Hepatocyte (in vitro differentiated cells): Measurements from ENCODE around the gene WNK2. TPM values are rescaled to one million over a fixed set of nuclear protein-coding genes. Genes with fewer than 3 reads are reported as not detected.

Source experiments
- DNase-seq: peaks from one replicate; pipeline ENCODE4 v3.0.0-alpha.2; 2016; ENCODE audit warnings: low spot score
- H2AFZ ChIP-seq: fragments of 200-600 bp; sonication (generic); 2 replicates; pipeline ENCODE4 v1.6.0; 2016; ENCODE audit warnings: antibody characterized with exemption, mild to moderate bottlenecking
- H3K27ac ChIP-seq: fragments of 200-600 bp; sonication (generic); 2 replicates; pipeline ENCODE4 v1.5.1; 2016; ENCODE audit warnings: mild to moderate bottlenecking
- H3K27me3 ChIP-seq: fragments of 200-600 bp; sonication (generic); 2 replicates; pipeline ENCODE4 v1.6.1; 2016
- H3K36me3 ChIP-seq: fragments of 200-600 bp; sonication (generic); replicated peaks from 2 replicates; pipeline ENCODE4 v1.5.1; 2016; ENCODE audit warnings: low read depth; ENCODE audit not compliant: insufficient read depth
- H3K4me1 ChIP-seq: fragments of 200-600 bp; sonication (generic); 2 replicates; pipeline ENCODE4 v1.5.1; 2016; ENCODE audit warnings: mild to moderate bottlenecking, moderate library complexity; ENCODE audit not compliant: insufficient read depth
- H3K4me2 ChIP-seq: fragments of 200-600 bp; sonication (generic); 2 replicates; pipeline ENCODE4 v1.6.0; 2016
- H3K4me3 ChIP-seq: fragments of 200-600 bp; sonication (generic); 2 replicates; pipeline ENCODE4 v1.5.1; 2016; ENCODE audit warnings: mild to moderate bottlenecking
- H3K79me2 ChIP-seq: fragments of 200-600 bp; sonication (generic); 2 replicates; pipeline ENCODE4 v1.6.0; 2017; ENCODE audit warnings: mild to moderate bottlenecking
- H3K9me2 ChIP-seq: fragments of 200-600 bp; sonication (generic); replicated peaks from 2 replicates; pipeline ENCODE4 v1.6.0; 2017; ENCODE audit warnings: mild to moderate bottlenecking; ENCODE audit not compliant: insufficient read depth
- H3K9me3 ChIP-seq: fragments of 200-600 bp; sonication (generic); 2 replicates; pipeline ENCODE4 v1.5.1; 2016; ENCODE audit warnings: low read depth, mild to moderate bottlenecking
- H4K20me1 ChIP-seq: fragments of 200-600 bp; sonication (generic); 2 replicates; pipeline ENCODE4 v1.6.0; 2016; ENCODE audit warnings: mild to moderate bottlenecking; ENCODE audit not compliant: insufficient read depth, poor library complexity, severe bottlenecking
- EZH2 ChIP-seq: fragments of 200-600 bp; sonication (generic); IDR thresholded peaks from 2 replicates; pipeline ENCODE4 v1.6.1; 2016; ENCODE audit warnings: antibody characterized with exemption, mild to moderate bottlenecking, borderline replicate concordance
- EZH2phosphoT487 ChIP-seq: fragments of 200-600 bp; sonication (generic); IDR thresholded peaks from one replicate; pipeline ENCODE4 v1.6.1; 2018; ENCODE audit warnings: antibody characterized with exemption, mild to moderate bottlenecking, low read depth, moderate library complexity; ENCODE audit not compliant: unreplicated experiment, severe bottlenecking
- WGBS: methylation state at CpG from one replicate; pipeline ENCODE4 v1.1.6; 2016; ENCODE audit warnings: low lambda C conversion rate; ENCODE audit errors: missing lambda C conversion rate; 5-methylcytosine and 5-hydroxymethylcytosine counted together
- polyA plus RNA-seq: library from polyadenylated mRNA; unstranded; fragments of >200 nt; fragmentation: Nextera tagmentation; extraction: Ambion mirVana; gene quantifications from 2 replicates; pipeline ENCODE4 v1.2.1, GENCODE V29; 2016
- total RNA-seq: library from RNA; depleted of rRNA; stranded (reverse); fragments of >200 nt; gene quantifications from 2 replicates; pipeline ENCODE4 v1.2.3, GENCODE V29; 2014
- TF ChIP-seq, protein P1 (sequence below): fragments of 200-600 bp; sonication (generic); IDR thresholded peaks from 2 replicates; pipeline ENCODE4 v1.5.1; 2016; ENCODE audit warnings: antibody characterized with exemption, mild to moderate bottlenecking; ENCODE audit not compliant: poor library complexity

WNK2 gene
- total and polyA plus RNA-seq, 2 experiments from 2014 or later: 8.9 to 13.5 TPM

DNA sequence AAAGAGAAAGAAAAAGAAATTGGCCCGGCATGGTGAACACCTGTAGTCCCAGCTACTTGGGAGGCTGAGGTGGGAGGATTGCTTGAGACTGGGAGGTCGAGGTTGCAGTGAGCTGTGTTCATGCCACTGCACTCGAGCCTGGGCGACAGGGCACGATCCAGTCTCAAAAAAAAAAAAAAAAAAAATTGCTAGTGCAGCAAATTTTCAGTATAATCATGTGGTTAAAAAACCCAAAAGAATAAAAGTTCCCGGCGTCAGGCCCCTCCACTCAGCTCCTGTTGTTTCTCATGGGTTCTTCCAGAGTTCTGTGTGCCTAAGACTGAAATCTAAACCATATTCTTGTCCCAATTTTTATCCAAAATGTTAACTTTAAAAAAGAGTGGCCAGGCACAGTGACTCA lies 49.1 kb downstream of the WNK2 start:
- H3K4me2 ChIP-seq: no peak overlapping the region

DNA sequence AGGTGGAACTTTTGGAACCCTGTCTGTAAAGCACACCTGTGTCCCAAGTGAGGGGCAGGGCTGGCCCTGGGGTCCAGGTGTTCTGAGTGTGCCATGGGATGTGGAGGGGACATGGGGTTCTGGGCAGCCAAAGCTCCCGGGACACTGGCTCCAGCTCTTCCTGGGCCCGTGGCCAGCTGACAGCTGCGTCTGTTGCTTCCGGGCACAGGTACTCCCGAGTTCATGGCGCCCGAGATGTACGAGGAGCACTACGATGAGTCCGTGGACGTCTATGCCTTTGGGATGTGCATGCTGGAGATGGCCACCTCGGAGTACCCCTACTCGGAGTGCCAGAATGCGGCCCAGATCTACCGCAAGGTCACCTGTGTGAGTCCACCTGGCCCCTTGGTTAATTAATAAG lies 50.7 kb downstream of the WNK2 start:
- Histone ChIP-seq H3K9me3 (no peaks in the 10 kb centered on the region), H3K27me3 (no peaks in the 10 kb centered on the region), H3K36me3 (no peaks in the 10 kb centered on the region), H2AFZ (no peak overlapping the region), H3K79me2 (no peaks in the 10 kb centered on the region), H4K20me1 (no peaks in the 10 kb centered on the region), H3K4me1 (peaks cover 5% of the 10 kb centered on the region), H3K4me2 (no peak overlapping the region), H3K27ac (no peak overlapping the region), H3K9me2 (no peaks in the 10 kb centered on the region), H3K4me3 (no peak overlapping the region)
- 95% methylated on average over 15 of the region's 15 CpGs for WGBS
- TF ChIP-seq EZH2phosphoT487: no peak
- TF ChIP-seq, protein P1, sequence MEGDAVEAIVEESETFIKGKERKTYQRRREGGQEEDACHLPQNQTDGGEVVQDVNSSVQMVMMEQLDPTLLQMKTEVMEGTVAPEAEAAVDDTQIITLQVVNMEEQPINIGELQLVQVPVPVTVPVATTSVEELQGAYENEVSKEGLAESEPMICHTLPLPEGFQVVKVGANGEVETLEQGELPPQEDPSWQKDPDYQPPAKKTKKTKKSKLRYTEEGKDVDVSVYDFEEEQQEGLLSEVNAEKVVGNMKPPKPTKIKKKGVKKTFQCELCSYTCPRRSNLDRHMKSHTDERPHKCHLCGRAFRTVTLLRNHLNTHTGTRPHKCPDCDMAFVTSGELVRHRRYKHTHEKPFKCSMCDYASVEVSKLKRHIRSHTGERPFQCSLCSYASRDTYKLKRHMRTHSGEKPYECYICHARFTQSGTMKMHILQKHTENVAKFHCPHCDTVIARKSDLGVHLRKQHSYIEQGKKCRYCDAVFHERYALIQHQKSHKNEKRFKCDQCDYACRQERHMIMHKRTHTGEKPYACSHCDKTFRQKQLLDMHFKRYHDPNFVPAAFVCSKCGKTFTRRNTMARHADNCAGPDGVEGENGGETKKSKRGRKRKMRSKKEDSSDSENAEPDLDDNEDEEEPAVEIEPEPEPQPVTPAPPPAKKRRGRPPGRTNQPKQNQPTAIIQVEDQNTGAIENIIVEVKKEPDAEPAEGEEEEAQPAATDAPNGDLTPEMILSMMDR: no peak
- no peak for TF ChIP-seq EZH2
- DNase-seq: no peak

More for the DNA sequence above, 49.1 kb downstream of the WNK2 start:
- DNase-seq: no peak
- peaks cover 5% of the 10 kb centered on the region for H3K4me1 ChIP-seq
- H2AFZ ChIP-seq: no peak overlapping the region
- no peak overlapping the region for H3K27ac ChIP-seq
- no peaks in the 10 kb centered on the region for H3K79me2 ChIP-seq
- H3K9me2 ChIP-seq: no peaks in the 10 kb centered on the region
- H4K20me1 ChIP-seq: no peaks in the 10 kb centered on the region
- no peaks in the 10 kb centered on the region for H3K27me3 ChIP-seq
- 90% methylated on average over 7 of the region's 7 CpGs for WGBS
- no peaks in the 10 kb centered on the region for H3K9me3 ChIP-seq
- TF ChIP-seq, protein P1: no peak
- no peak for TF ChIP-seq EZH2phosphoT487
- TF ChIP-seq EZH2: no peak
- no peaks in the 10 kb centered on the region for H3K36me3 ChIP-seq
- H3K4me3 ChIP-seq: no peak overlapping the region

DNA sequence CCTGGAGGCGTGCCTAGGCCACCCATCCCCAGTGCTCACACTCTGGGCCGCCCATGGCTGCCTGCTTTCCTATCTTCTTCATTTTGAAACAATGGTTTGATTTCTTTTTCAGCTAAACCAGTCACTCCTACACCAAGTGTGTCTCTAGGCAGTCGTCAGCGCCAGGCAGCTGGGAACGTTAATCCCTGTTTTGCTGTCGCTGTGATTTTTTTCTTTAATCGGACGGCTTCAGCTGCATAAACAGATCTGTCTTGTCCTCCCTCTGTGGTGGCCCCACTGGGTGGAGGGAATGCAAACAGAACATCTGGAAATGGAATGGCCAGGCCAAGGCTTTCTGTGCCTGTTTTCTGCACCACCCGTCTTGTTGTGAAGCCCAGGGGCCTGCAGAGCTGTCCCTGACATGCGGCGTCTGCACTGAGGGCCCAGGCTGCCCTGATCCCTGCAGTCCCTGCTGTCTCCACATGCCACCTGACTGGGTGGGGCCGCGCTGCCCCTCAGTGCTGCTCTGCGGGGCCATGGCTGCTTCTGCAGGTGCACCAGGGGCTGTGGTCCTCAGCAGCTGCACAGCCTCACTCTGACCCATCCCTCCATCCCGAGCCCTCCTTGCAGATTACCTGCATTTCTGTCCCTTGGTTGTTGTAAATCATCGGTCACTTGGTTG lies 51.5 kb downstream of the WNK2 start:
- H3K27ac ChIP-seq: no peak overlapping the region
- H3K9me2 ChIP-seq: no peaks in the 10 kb centered on the region
- no peaks in the 10 kb centered on the region for H3K36me3 ChIP-seq
- no peaks in the 10 kb centered on the region for H3K9me3 ChIP-seq
- H3K27me3 ChIP-seq: no peaks in the 10 kb centered on the region
- H3K4me3 ChIP-seq: no peak overlapping the region
- H3K4me2 ChIP-seq: no peak overlapping the region
- no peaks in the 10 kb centered on the region for H3K79me2 ChIP-seq
- no peaks in the 10 kb centered on the region for H4K20me1 ChIP-seq
- no peak overlapping the region for H2AFZ ChIP-seq
- peaks cover 5% of the 10 kb centered on the region for H3K4me1 ChIP-seq
- DNase-seq: peak; percentile 25
- TF ChIP-seq, protein P1: no peak
- TF ChIP-seq EZH2: no peak
- no peak for TF ChIP-seq EZH2phosphoT487
- WGBS: 69% methylated on average over 16 of the region's 16 CpGs
